ENCODE data around the gene EEIG1. TPM values are rescaled to one million over a fixed set of nuclear protein-coding genes. Genes with fewer than 3 reads are reported as not detected.
A peak's percentile ranks its signal among the peaks of the same experiment; 100 is the strongest.

The EEIG1 gene
- total RNA-seq, 1 donor, result 20.6 TPM

GRCh38 chr9:127959398-127959797, 21.4 kb downstream of the EEIG1 start:
- Histone ChIP-seq H3K4me1 (ENCODE audit: insufficient read depth, low read length) (no peaks in the 10 kb centered on the region), H3K79me2 (ENCODE audit: insufficient read depth, low read length) (peaks cover 94% of the 10 kb centered on the region)

GRCh38 chr9:127958728-127959127, 22.1 kb downstream of the EEIG1 start:
- H3K36me3 ChIP-seq (ENCODE audit: insufficient read depth, low read length), result no peaks in the 10 kb centered on the region
- no peak overlapping the region for H3K4me3 ChIP-seq (ENCODE audit: insufficient read depth, low read length)
- no peaks in the 10 kb centered on the region for H3K9me3 ChIP-seq (ENCODE audit: low read depth, low read length)
- H3K27ac ChIP-seq (ENCODE audit: low read depth, low read length), result no peak overlapping the region
- H2AFZ ChIP-seq (ENCODE audit: low read length), result no peak overlapping the region
- no peak overlapping the region for H3K4me2 ChIP-seq (ENCODE audit: insufficient read depth, low read length)
- TF ChIP-seq CTCF (IDR thresholded peaks at IDR 0.05; ENCODE audit: extremely low read depth, low read depth, low read length), result no peak
- H3K27me3 ChIP-seq (ENCODE audit: insufficient read depth, low read length), result no peaks in the 10 kb centered on the region
- peaks cover 94% of the 10 kb centered on the region for H3K79me2 ChIP-seq (ENCODE audit: insufficient read depth, low read length)
- DNase-seq (ENCODE audit: insufficient read length, low spot score, missing footprints), result no peak
- H3K4me1 ChIP-seq (ENCODE audit: insufficient read depth, low read length), result no peaks in the 10 kb centered on the region
- peaks cover 47% of the 10 kb centered on the region for H4K20me1 ChIP-seq (ENCODE audit: insufficient read depth, low read length)

More at GRCh38 chr9:127959398-127959797, 21.4 kb downstream of the EEIG1 start:
- Histone ChIP-seq H4K20me1 (ENCODE audit: insufficient read depth, low read length) (peaks cover 40% of the 10 kb centered on the region), H3K4me2 (ENCODE audit: insufficient read depth, low read length) (no peak overlapping the region), H2AFZ (ENCODE audit: low read length) (no peak overlapping the region), H3K9me3 (ENCODE audit: low read depth, low read length) (no peaks in the 10 kb centered on the region), H3K4me3 (ENCODE audit: insufficient read depth, low read length) (no peak overlapping the region), H3K27ac (ENCODE audit: low read depth, low read length) (no peak overlapping the region), H3K36me3 (ENCODE audit: insufficient read depth, low read length) (no peaks in the 10 kb centered on the region), H3K27me3 (ENCODE audit: insufficient read depth, low read length) (no peaks in the 10 kb centered on the region)
- no peak for DNase-seq (ENCODE audit: insufficient read length, low spot score, missing footprints)
- TF ChIP-seq CTCF (IDR thresholded peaks at IDR 0.05; ENCODE audit: extremely low read depth, low read depth, low read length), result no peak

GRCh38 chr9:127955294-127956015, 25.3 kb downstream of the EEIG1 start:
- Histone ChIP-seq H3K27ac (ENCODE audit: low read depth, low read length) (no peak overlapping the region), H3K9me3 (ENCODE audit: low read depth, low read length) (no peaks in the 10 kb centered on the region), H3K4me1 (ENCODE audit: insufficient read depth, low read length) (no peaks in the 10 kb centered on the region), H3K4me3 (ENCODE audit: insufficient read depth, low read length) (no peak overlapping the region), H2AFZ (ENCODE audit: low read length) (no peak overlapping the region), H4K20me1 (ENCODE audit: insufficient read depth, low read length) (peaks cover 42% of the 10 kb centered on the region), H3K27me3 (ENCODE audit: insufficient read depth, low read length) (no peaks in the 10 kb centered on the region), H3K4me2 (ENCODE audit: insufficient read depth, low read length) (no peak overlapping the region), H3K79me2 (ENCODE audit: insufficient read depth, low read length) (peaks cover 88% of the 10 kb centered on the region), H3K36me3 (ENCODE audit: insufficient read depth, low read length) (no peaks in the 10 kb centered on the region)
- no peak for DNase-seq (ENCODE audit: insufficient read length, low spot score, missing footprints)
- TF ChIP-seq CTCF (IDR thresholded peaks at IDR 0.05; ENCODE audit: extremely low read depth, low read depth, low read length), result no peak

GRCh38 chr9:127954831-127955293, 25.9 kb downstream of the EEIG1 start:
- no peaks in the 10 kb centered on the region for H3K9me3 ChIP-seq (ENCODE audit: low read depth, low read length)
- no peak overlapping the region for H3K4me2 ChIP-seq (ENCODE audit: insufficient read depth, low read length)
- no peaks in the 10 kb centered on the region for H3K4me1 ChIP-seq (ENCODE audit: insufficient read depth, low read length)
- no peak overlapping the region for H3K27ac ChIP-seq (ENCODE audit: low read depth, low read length)
- peak; percentile 76 for DNase-seq (ENCODE audit: insufficient read length, low spot score, missing footprints)
- peaks cover 88% of the 10 kb centered on the region for H3K79me2 ChIP-seq (ENCODE audit: insufficient read depth, low read length)
- no peak overlapping the region for H3K4me3 ChIP-seq (ENCODE audit: insufficient read depth, low read length)
- peaks cover 41% of the 10 kb centered on the region for H4K20me1 ChIP-seq (ENCODE audit: insufficient read depth, low read length)
- no peaks in the 10 kb centered on the region for H3K27me3 ChIP-seq (ENCODE audit: insufficient read depth, low read length)
- no peak for TF ChIP-seq CTCF (IDR thresholded peaks at IDR 0.05; ENCODE audit: extremely low read depth, low read depth, low read length)
- no peak overlapping the region for H2AFZ ChIP-seq (ENCODE audit: low read length)
- H3K36me3 ChIP-seq (ENCODE audit: insufficient read depth, low read length), result no peaks in the 10 kb centered on the region
